Measurements from ENCODE around the gene KDSR.
A peak's percentile ranks its signal among the peaks of the same experiment; 100 is the strongest.

KDSR gene

DNA sequence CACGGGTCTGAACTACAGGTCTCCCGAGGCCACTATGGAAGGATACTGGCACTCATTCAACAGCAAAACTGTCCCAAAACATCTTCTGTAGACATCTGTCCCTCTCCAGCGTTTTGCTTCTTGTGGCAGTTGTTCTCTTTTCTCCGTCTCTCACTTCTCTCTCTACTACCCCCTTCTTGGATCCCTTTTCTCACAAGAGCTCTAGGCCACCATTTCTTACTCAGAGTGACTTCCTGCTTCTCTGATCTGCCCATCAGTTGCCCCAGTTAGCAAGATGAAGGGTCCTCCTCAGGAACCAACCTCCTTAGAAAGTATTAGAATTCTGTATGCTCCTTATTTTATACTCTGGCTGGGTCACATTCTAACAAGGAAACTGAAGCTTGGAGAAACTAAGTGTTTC, 80.1 kb downstream of the KDSR start:
- no peak overlapping the region for H3K4me3 ChIP-seq (ENCODE audit: low read depth, low read length, poor library complexity, severe bottlenecking)
- peak overlapping the region; percentile 80 for H3K27ac ChIP-seq (ENCODE audit: low read depth, low read length, poor library complexity, severe bottlenecking)
- H3K9me2 ChIP-seq (ENCODE audit: low read depth, low read length): no peaks in the 10 kb centered on the region
- H3K4me1 ChIP-seq (ENCODE audit: insufficient read depth, low read length, severe bottlenecking): peaks cover 99% of the 10 kb centered on the region
- no peaks in the 10 kb centered on the region for H3K27me3 ChIP-seq (ENCODE audit: insufficient read depth, low read length)
- no peak overlapping the region for H2AFZ ChIP-seq (ENCODE audit: low read length)
- H3F3A ChIP-seq (ENCODE audit: insufficient read depth, low read length): no peaks in the 10 kb centered on the region
- H3K4me2 ChIP-seq (ENCODE audit: low read length): peak overlapping the region; percentile 56; the same call in 1 of the 2 replicates
- no peaks in the 10 kb centered on the region for H3K9me3 ChIP-seq (ENCODE audit: low read length)
- H3K36me3 ChIP-seq (ENCODE audit: insufficient read depth, low read length): peaks cover 95% of the 10 kb centered on the region
- peak overlapping the region; percentile 17; the same call in 1 of the 2 replicates for H3K9ac ChIP-seq (ENCODE audit: low read length)
- TF ChIP-seq, protein P1, sequence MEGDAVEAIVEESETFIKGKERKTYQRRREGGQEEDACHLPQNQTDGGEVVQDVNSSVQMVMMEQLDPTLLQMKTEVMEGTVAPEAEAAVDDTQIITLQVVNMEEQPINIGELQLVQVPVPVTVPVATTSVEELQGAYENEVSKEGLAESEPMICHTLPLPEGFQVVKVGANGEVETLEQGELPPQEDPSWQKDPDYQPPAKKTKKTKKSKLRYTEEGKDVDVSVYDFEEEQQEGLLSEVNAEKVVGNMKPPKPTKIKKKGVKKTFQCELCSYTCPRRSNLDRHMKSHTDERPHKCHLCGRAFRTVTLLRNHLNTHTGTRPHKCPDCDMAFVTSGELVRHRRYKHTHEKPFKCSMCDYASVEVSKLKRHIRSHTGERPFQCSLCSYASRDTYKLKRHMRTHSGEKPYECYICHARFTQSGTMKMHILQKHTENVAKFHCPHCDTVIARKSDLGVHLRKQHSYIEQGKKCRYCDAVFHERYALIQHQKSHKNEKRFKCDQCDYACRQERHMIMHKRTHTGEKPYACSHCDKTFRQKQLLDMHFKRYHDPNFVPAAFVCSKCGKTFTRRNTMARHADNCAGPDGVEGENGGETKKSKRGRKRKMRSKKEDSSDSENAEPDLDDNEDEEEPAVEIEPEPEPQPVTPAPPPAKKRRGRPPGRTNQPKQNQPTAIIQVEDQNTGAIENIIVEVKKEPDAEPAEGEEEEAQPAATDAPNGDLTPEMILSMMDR (IDR thresholded peaks at IDR 0.05; ENCODE audit: low read length): no peak
- TF ChIP-seq EZH2 (IDR thresholded peaks at IDR 0.05; ENCODE audit: borderline replicate concordance, low read length): no peak
- no peaks in the 10 kb centered on the region for H4K20me1 ChIP-seq (ENCODE audit: insufficient read depth, low read length)
- peaks cover 100% of the 10 kb centered on the region for H3K79me2 ChIP-seq (ENCODE audit: insufficient read depth, low read length)

DNA sequence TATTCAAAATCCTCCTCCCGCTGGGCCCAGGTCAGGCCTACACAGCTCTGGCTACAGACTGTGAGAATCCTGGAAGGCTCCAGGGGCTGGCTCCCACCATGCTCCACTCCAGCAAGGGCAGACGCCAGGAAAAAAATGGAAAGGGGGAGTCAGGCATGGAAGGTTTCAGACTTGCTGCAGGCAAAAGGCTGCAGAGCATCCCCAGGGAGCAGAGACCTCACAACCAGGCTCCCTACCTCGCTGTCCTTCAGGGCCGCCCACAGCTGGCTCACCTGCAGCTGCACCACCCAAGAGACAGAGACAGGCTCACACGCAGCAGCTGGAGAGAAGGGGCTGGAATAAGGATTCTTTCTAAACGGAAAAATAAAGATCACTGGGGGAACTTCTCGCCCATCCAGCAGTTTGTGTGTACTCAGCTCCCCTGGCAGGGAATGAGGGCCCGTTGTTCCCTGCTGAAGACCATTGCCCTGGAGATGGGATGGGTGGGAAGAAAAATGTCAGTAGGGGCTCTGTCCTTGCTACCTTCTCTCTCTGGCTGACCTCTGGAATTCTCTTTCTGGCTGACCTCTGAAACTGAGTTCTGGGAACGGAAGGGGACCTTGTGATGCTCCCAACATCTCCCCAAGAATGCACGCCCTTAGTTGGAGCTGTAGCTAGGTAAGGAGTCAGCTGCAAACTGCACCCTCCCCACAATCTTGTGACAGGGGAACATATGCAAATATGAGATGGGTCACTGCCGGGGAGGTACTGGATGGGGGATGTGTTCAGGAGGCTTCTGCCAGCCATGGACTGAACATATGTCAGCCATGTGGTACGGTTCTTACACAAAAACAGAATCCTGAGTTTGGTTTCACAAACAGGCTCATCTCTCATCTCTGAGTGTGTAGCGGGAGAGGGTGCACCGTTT, 81.9 kb downstream of the KDSR start:
- peaks cover 95% of the 10 kb centered on the region for H3K36me3 ChIP-seq (ENCODE audit: insufficient read depth, low read length)
- no peaks in the 10 kb centered on the region for H3K27me3 ChIP-seq (ENCODE audit: insufficient read depth, low read length)
- peaks cover 99% of the 10 kb centered on the region for H3K4me1 ChIP-seq (ENCODE audit: insufficient read depth, low read length, severe bottlenecking)
- no peaks in the 10 kb centered on the region for H3K9me3 ChIP-seq (ENCODE audit: low read length)
- TF ChIP-seq EZH2 (IDR thresholded peaks at IDR 0.05; ENCODE audit: borderline replicate concordance, low read length): no peak
- TF ChIP-seq, protein P1 (IDR thresholded peaks at IDR 0.05; ENCODE audit: low read length): no peak
- H3K79me2 ChIP-seq (ENCODE audit: insufficient read depth, low read length): peaks cover 98% of the 10 kb centered on the region
- H3K4me3 ChIP-seq (ENCODE audit: low read depth, low read length, poor library complexity, severe bottlenecking): peak overlapping the region; percentile 47
- H3K9me2 ChIP-seq (ENCODE audit: low read depth, low read length): no peaks in the 10 kb centered on the region
- H4K20me1 ChIP-seq (ENCODE audit: insufficient read depth, low read length): no peaks in the 10 kb centered on the region
- H2AFZ ChIP-seq (ENCODE audit: low read length): no peak overlapping the region
- no peaks in the 10 kb centered on the region for H3F3A ChIP-seq (ENCODE audit: insufficient read depth, low read length)
- H3K4me2 ChIP-seq (ENCODE audit: low read length): peak overlapping the region; percentile 56; the same call in 1 of the 2 replicates
- peak overlapping the region; percentile 38; the same call in 1 of the 2 replicates for H3K9ac ChIP-seq (ENCODE audit: low read length)
- peak overlapping the region; percentile 80 for H3K27ac ChIP-seq (ENCODE audit: low read depth, low read length, poor library complexity, severe bottlenecking)

DNA sequence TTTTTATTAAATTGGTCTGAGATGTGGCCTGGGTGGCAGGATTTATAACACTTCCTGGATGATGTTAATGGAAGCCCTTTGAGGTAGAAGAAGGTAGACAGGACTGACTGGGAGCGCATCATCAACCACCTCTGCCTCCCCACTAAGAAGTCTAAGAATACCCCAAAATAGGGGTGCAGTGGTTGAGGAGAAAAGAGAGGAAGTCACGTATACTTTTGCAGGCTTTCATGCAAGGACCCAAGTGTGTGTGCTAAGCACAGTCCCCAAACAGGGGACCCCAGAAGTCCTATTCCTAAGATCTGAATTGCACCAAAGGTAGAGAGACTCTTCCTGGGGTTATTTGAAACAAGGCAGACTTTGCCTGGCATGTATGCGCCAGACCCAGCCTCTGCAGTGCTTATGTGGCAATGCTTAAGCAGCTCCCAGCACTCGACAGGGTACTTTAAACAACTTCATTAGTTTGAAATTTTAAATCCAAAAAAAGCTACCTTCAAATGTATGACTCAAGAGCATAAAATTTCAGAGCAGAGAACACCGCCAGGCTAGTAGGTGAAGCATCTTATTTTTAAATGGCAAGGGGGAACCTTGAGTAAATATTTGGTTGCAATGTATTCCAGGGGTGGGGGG, 82.7 kb downstream of the KDSR start:
- H3K36me3 ChIP-seq (ENCODE audit: insufficient read depth, low read length): peaks cover 95% of the 10 kb centered on the region
- H4K20me1 ChIP-seq (ENCODE audit: insufficient read depth, low read length): no peaks in the 10 kb centered on the region
- no peaks in the 10 kb centered on the region for H3K9me2 ChIP-seq (ENCODE audit: low read depth, low read length)
- H3K79me2 ChIP-seq (ENCODE audit: insufficient read depth, low read length): peaks cover 98% of the 10 kb centered on the region
- H3K4me3 ChIP-seq (ENCODE audit: low read depth, low read length, poor library complexity, severe bottlenecking): peak overlapping the region; percentile 47
- H3F3A ChIP-seq (ENCODE audit: insufficient read depth, low read length): no peaks in the 10 kb centered on the region
- peak overlapping the region; percentile 56 for H3K4me2 ChIP-seq (ENCODE audit: low read length)
- peaks cover 98% of the 10 kb centered on the region for H3K4me1 ChIP-seq (ENCODE audit: insufficient read depth, low read length, severe bottlenecking)
- H3K27me3 ChIP-seq (ENCODE audit: insufficient read depth, low read length): no peaks in the 10 kb centered on the region
- H2AFZ ChIP-seq (ENCODE audit: low read length): no peak overlapping the region
- H3K27ac ChIP-seq (ENCODE audit: low read depth, low read length, poor library complexity, severe bottlenecking): peak overlapping the region; percentile 80
- TF ChIP-seq EZH2 (IDR thresholded peaks at IDR 0.05; ENCODE audit: borderline replicate concordance, low read length): no peak
- TF ChIP-seq, protein P1 (IDR thresholded peaks at IDR 0.05; ENCODE audit: low read length): no peak
- peak overlapping the region; percentile 23; the same call in 1 of the 2 replicates for H3K9ac ChIP-seq (ENCODE audit: low read length)
- H3K9me3 ChIP-seq (ENCODE audit: low read length): no peaks in the 10 kb centered on the region

Measured in OCI-LY1 (cell line).